Neutrophil (primary cell): ENCODE data around the gene VPS26A.

Experiments used
- H3K27ac ChIP-seq: fragments of 200-600 bp; sonication (generic); 2 replicates; pipeline ENCODE4 v1.5.1; 2016; ENCODE audit warnings: mild to moderate bottlenecking, moderate library complexity
- H3K27me3 ChIP-seq: fragments of 200-600 bp; sonication (generic); 2 replicates; pipeline ENCODE4 v1.6.0; 2016; ENCODE audit warnings: mild to moderate bottlenecking
- H3K36me3 ChIP-seq: fragments of 200-600 bp; sonication (generic); 2 replicates; pipeline ENCODE4 v1.5.1; 2017
- H3K4me1 ChIP-seq, 2 experiments: fragments of 200-600 bp in 1 of 2; sonication (generic) in 1 of 2; 1 replicate in 1 of 2; 2 replicates in 1 of 2; pipeline versions ENCODE4 v1.5.1 to v1.6.1; 2013 to 2016; ENCODE audit warnings: low read depth in 1 of 2, low read length in 1 of 2, mild to moderate bottlenecking in 1 of 2, moderate library complexity in 1 of 2; ENCODE audit not compliant: control insufficient read depth in 1 of 2, insufficient read depth in 1 of 2
- H3K4me3 ChIP-seq, 2 experiments: fragments of 200-600 bp in 1 of 2; sonication (generic) in 1 of 2; 1 replicate in 1 of 2; 2 replicates in 1 of 2; pipeline ENCODE4 v1.5.1; 2013 to 2016; ENCODE audit warnings: low read depth in 1 of 2, low read length in 1 of 2, mild to moderate bottlenecking in 1 of 2, moderate library complexity in 1 of 2
- H3K9me3 ChIP-seq: fragments of 200-600 bp; sonication (generic); 2 replicates; pipeline ENCODE4 v1.5.1; 2016
- TF ChIP-seq, protein P1 (sequence below): fragments of 200-600 bp; sonication (generic); IDR thresholded peaks from 2 replicates; pipeline ENCODE4 v1.5.1; 2016; ENCODE audit warnings: antibody characterized with exemption

The VPS26A gene

GRCh38 chr10:69097729-69098128 is 26.2 kb upstream of the VPS26A start:
- H3K4me1 ChIP-seq, result peaks cover 99 to 100% of the 10 kb centered on the region in 2 experiments
- H3K4me3 ChIP-seq, result peak overlapping the region in 1 of 2 experiments; percentile 53
- peak overlapping the region; percentile 63 for H3K27ac ChIP-seq
- TF ChIP-seq, protein P1, sequence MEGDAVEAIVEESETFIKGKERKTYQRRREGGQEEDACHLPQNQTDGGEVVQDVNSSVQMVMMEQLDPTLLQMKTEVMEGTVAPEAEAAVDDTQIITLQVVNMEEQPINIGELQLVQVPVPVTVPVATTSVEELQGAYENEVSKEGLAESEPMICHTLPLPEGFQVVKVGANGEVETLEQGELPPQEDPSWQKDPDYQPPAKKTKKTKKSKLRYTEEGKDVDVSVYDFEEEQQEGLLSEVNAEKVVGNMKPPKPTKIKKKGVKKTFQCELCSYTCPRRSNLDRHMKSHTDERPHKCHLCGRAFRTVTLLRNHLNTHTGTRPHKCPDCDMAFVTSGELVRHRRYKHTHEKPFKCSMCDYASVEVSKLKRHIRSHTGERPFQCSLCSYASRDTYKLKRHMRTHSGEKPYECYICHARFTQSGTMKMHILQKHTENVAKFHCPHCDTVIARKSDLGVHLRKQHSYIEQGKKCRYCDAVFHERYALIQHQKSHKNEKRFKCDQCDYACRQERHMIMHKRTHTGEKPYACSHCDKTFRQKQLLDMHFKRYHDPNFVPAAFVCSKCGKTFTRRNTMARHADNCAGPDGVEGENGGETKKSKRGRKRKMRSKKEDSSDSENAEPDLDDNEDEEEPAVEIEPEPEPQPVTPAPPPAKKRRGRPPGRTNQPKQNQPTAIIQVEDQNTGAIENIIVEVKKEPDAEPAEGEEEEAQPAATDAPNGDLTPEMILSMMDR, result no peak
- peaks cover 100% of the 10 kb centered on the region for H3K36me3 ChIP-seq
- H3K9me3 ChIP-seq, result peaks cover 13% of the 10 kb centered on the region
- no peaks in the 10 kb centered on the region for H3K27me3 ChIP-seq

DNA sequence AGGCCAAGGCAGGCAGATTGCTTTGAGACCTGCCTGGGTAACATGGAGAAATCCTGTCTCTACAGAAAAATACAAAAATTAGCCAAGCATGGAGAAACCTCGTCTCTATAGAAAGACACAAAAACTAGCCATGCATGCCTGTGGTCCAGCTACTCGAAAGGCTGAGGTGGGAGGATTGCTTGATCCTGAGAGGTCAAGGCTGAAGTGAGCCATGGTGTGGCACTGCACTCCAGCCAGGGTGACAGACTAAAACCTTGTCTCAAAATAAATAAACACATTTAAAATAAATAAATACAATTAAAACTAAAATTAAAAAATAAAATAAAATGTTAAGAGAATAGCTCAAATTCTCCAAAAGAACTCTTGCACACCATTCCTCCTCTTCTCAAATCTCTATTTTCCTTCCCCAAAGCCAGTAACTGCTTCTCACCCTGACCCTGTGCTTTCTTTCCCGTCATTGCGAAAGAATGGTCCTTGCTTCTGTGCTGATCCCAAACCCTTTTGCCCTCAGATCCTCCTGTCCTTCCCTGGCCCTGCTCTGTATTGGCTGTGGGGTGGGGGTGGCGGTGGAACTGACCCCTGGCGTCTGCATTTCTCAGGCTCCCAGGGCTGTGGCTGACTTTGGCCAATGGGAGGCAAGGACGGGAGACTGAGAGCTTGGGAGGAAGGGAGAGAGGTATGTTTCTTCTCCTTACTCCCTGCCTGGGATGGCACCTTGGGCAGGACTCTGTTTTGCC is 23.7 kb upstream of the VPS26A start:
- peaks cover 17% of the 10 kb centered on the region for H3K9me3 ChIP-seq

DNA sequence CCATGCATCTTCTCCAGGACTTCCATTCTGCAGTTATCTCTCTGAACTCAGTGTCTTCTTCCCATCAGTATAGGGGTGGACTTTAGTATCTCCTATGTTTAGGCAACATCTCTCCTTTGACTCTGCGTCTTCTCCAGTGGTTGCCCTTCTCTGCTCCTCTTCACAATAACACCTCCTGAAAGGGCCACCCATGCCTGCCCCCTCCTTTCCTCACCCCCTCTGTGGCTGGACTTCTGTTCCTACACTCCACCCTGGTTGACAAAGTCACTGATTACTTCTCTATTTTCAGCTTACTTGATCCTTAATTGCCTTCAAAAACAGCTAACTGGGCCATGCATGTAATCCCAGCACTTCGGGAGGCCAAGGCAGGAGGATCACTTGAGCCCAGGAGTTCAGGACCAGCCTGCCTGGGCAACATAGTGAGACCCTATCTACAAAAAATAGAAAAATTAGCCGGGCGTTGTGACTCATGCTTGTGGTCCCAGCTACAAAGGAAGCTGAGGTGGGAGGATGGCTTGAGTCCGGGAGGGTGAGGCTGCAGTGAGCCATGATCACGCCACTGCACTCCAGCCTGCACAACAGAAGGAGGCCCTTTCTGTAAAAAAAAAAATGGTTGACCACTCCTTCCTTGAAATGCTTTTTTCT is 22.4 kb upstream of the VPS26A start:
- peak overlapping the region; percentile 26 to 53 for H3K4me3 ChIP-seq
- TF ChIP-seq, protein P1, result no peak
- H3K27ac ChIP-seq, result peak overlapping the region; percentile 72
- H3K4me1 ChIP-seq, result peaks cover 63 to 73% of the 10 kb centered on the region in 2 experiments
- no peaks in the 10 kb centered on the region for H3K27me3 ChIP-seq
- peaks cover 17% of the 10 kb centered on the region for H3K9me3 ChIP-seq
- peaks cover 97% of the 10 kb centered on the region for H3K36me3 ChIP-seq

More for the DNA sequence above, 23.7 kb upstream of the VPS26A start:
- Histone ChIP-seq H3K27me3 (no peaks in the 10 kb centered on the region), H3K4me1 (peaks cover 75 to 86% of the 10 kb centered on the region in 2 experiments), H3K36me3 (peaks cover 100% of the 10 kb centered on the region), H3K4me3 (peak overlapping the region in 1 of 2 experiments; percentile 53), H3K27ac (peak overlapping the region; percentile 72)
- TF ChIP-seq, protein P1, result no peak

GRCh38 chr10:69102440-69102839 is 21.5 kb upstream of the VPS26A start:
- Histone ChIP-seq H3K4me3 (peak overlapping the region in 1 of 2 experiments; percentile 53), H3K9me3 (peaks cover 17% of the 10 kb centered on the region), H3K27me3 (no peaks in the 10 kb centered on the region), H3K27ac (peak overlapping the region; percentile 72), H3K36me3 (peaks cover 94% of the 10 kb centered on the region), H3K4me1 (peaks cover 55 to 65% of the 10 kb centered on the region in 2 experiments)
- TF ChIP-seq, protein P1, result no peak

DNA sequence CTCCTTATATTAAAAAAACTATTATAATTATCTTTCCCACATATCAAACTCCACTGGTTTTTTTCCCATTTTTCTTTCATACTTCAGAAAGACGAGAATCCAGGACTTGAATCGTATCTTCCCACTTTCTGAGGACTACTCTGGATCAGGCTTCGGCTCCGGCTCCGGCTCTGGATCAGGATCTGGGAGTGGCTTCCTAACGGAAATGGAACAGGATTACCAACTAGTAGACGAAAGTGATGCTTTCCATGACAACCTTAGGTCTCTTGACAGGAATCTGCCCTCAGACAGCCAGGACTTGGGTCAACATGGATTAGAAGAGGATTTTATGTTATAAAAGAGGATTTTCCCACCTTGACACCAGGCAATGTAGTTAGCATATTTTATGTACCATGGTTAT is 20.2 kb upstream of the VPS26A start:
- no peak overlapping the region for H3K4me3 ChIP-seq
- H3K4me1 ChIP-seq, result peaks cover 42 to 51% of the 10 kb centered on the region in 2 experiments
- H3K36me3 ChIP-seq, result peaks cover 80% of the 10 kb centered on the region
- peaks cover 17% of the 10 kb centered on the region for H3K9me3 ChIP-seq
- TF ChIP-seq, protein P1, result no peak
- H3K27ac ChIP-seq, result peak overlapping the region; percentile 72
- H3K27me3 ChIP-seq, result no peaks in the 10 kb centered on the region
